K562 (cell line): Measurements from ENCODE around the gene CEACAM7. TPM values are rescaled to one million over a fixed set of nuclear protein-coding genes. Genes with fewer than 3 reads are reported as not detected.

ENCODE experiments used
- ATAC-seq: fragments of 200-7000 bp; cut with Tn5 transposase; 3 replicates; pipeline ENCODE4 v1.9.1; 2020; ENCODE audit warnings: moderate library complexity
- BruUV-seq: library from RNA; stranded (reverse); fragments of 400-500 nt; replicated peaks from 2 replicates; lab custom pipeline; 2021; lab: Mats Ljungman, UMichigan
- CTCF ChIA-PET: fragments of 300-600 bp; formaldehyde crosslinking; extraction: SDS; loops from one replicate; lab custom pipeline; 2021; ENCODE audit warnings: low intra/inter-chr PET ratio; lab: Yijun Ruan, JAX
- POLR2A ChIA-PET: fragments of 300-600, 350-650 bp; sonication (Branson Sonifier 250); formaldehyde crosslinking; extraction: SDS; loops from one replicate; lab custom pipeline; 2021; ENCODE audit warnings: antibody characterized with exemption, inconsistent platforms; lab: Yijun Ruan, JAX
- DNase-seq, 4 experiments: peaks; one replicate each; pipeline versions ENCODE4 v3.0.0 to v3.0.0-alpha.2; 2011 to 2018; ENCODE audit warnings: low spot score in 3 of 4, mixed read lengths in 3 of 4; ENCODE audit errors: extremely low read depth in 1 of 4
- FAIRE-seq: peaks from 2 replicates; lab custom pipeline; 2011; peaks lifted over from hg19 to GRCh38; lab: Jason Lieb, UNC
- H2AFZ ChIP-seq: 2 replicates; pipeline ENCODE4 v1.6.0; 2011; ENCODE audit warnings: low read depth, low read length, control low read depth, inconsistent platforms
- H3K27ac ChIP-seq: fragments of 200-600 bp; 3 replicates; pipeline ENCODE4 v1.8.0; 2011; ENCODE audit warnings: low read depth, mild to moderate bottlenecking, control low read depth, inconsistent platforms, low read length, moderate library complexity, mixed read lengths; ENCODE audit errors: extremely low read depth
- H3K27me3 ChIP-seq, 2 experiments: fragments of 300-600 bp in 1 of 2; 2 replicates in 1 of 2; 3 replicates in 1 of 2; pipeline versions ENCODE4 v1.6.0 to v1.8.0; 2011; ENCODE audit warnings: inconsistent platforms in 2 of 2, low read length in 2 of 2, mild to moderate bottlenecking in 1 of 2, mixed read lengths in 1 of 2, moderate library complexity in 1 of 2; ENCODE audit not compliant: control insufficient read depth in 2 of 2, insufficient read depth in 2 of 2
- H3K36me3 ChIP-seq: fragments of 300-600 bp; 3 replicates; pipeline ENCODE4 v1.8.0; 2011; ENCODE audit warnings: mild to moderate bottlenecking, low read length, inconsistent platforms; ENCODE audit not compliant: control insufficient read depth, insufficient read depth
- H3K4me1 ChIP-seq, 2 experiments: fragments of 200-600 bp in 1 of 2; replicated peaks in 1 of 2; 2 replicates in 1 of 2; 3 replicates in 1 of 2; pipeline versions ENCODE4 v1.5.1 to v1.8.0; 2011; ENCODE audit warnings: inconsistent platforms in 2 of 2, low read length in 2 of 2, mild to moderate bottlenecking in 1 of 2, mixed read lengths in 1 of 2, moderate library complexity in 1 of 2; ENCODE audit not compliant: control insufficient read depth in 2 of 2, insufficient read depth in 2 of 2
- H3K4me2 ChIP-seq: 2 replicates; pipeline ENCODE4 v1.6.1; 2011; ENCODE audit warnings: low read length, control low read depth, inconsistent platforms, mixed read lengths; ENCODE audit not compliant: insufficient read depth
- H3K4me3 ChIP-seq: fragments of 200-600 bp; sonication (generic), shearing (Covaris generic); 2 replicates; pipeline ENCODE4 v1.5.1; 2016; ENCODE audit warnings: control low read depth, inconsistent platforms
- H3K79me2 ChIP-seq: fragments of 200-600 bp; 3 replicates; pipeline ENCODE4 v1.8.0; 2011; ENCODE audit warnings: low read length, inconsistent platforms; ENCODE audit not compliant: control insufficient read depth, insufficient read depth
- H3K9ac ChIP-seq, 2 experiments: 2 replicates each; pipeline versions ENCODE4 v1.6.0 to v1.6.1; 2011; ENCODE audit warnings: low read depth in 2 of 2, low read length in 2 of 2, control low read depth in 1 of 2, inconsistent platforms in 1 of 2, mild to moderate bottlenecking in 1 of 2, mixed read lengths in 1 of 2; ENCODE audit not compliant: insufficient read depth in 1 of 2
- H3K9me1 ChIP-seq: one replicate; pipeline ENCODE4 v1.6.0; 2011; ENCODE audit warnings: inconsistent platforms, mild to moderate bottlenecking, low read length, moderate library complexity; ENCODE audit not compliant: control insufficient read depth, insufficient read depth
- H3K9me3 ChIP-seq: replicated peaks from 2 replicates; pipeline ENCODE4 v1.5.1; 2011; ENCODE audit warnings: low read depth, low read length, inconsistent platforms; ENCODE audit not compliant: control insufficient read depth, insufficient read depth
- H4K20me1 ChIP-seq: replicated peaks from 2 replicates; pipeline ENCODE4 v1.6.1; 2011; ENCODE audit warnings: low read length, inconsistent platforms, mixed read lengths; ENCODE audit not compliant: control insufficient read depth, insufficient read depth
- CTCF ChIP-seq, 3 experiments: IDR thresholded peaks in 2 of 3; conservative IDR thresholded peaks in 1 of 3; 2 replicates each; pipeline ENCODE4 v1.5.1; 2011 to 2012; ENCODE audit warnings: low read length in 3 of 3, mild to moderate bottlenecking in 3 of 3, control low read depth in 2 of 3, improper control_type of control experiment in 1 of 3, inconsistent platforms in 1 of 3, low read depth in 1 of 3, mixed read lengths in 1 of 3, moderate library complexity in 1 of 3; ENCODE audit not compliant: insufficient read depth in 2 of 3
- CTCFL ChIP-seq: IDR thresholded peaks from 2 replicates; pipeline ENCODE4 v1.6.1; 2011; ENCODE audit warnings: borderline replicate concordance, low read depth, mild to moderate bottlenecking, moderate library complexity, low read length; ENCODE audit not compliant: insufficient read depth, poor library complexity, severe bottlenecking
- MCM5 ChIP-seq: fragments of 450-650 bp; IDR thresholded peaks from 2 replicates; pipeline ENCODE4 v1.6.1; 2016; ENCODE audit warnings: low read depth
- RAD21 ChIP-seq, 2 experiments: fragments of 250-450 bp in 1 of 2; fragments of 450-650 bp in 1 of 2; sonication (Bioruptor Pico) in 1 of 2; formaldehyde crosslinking in 1 of 2; IDR thresholded peaks in 1 of 2; conservative IDR thresholded peaks in 1 of 2; 2 replicates each; pipeline versions ENCODE4 v1.4.0 to v1.8.0; 2020 to 2022; ENCODE audit warnings: mild to moderate bottlenecking in 2 of 2, moderate library complexity in 1 of 2
- RFX1 ChIP-seq: fragments of 450-650 bp; IDR thresholded peaks from 2 replicates; pipeline ENCODE4 v1.6.1; 2016; ENCODE audit warnings: mild to moderate bottlenecking, moderate library complexity
- SMC3 ChIP-seq: conservative IDR thresholded peaks from 2 replicates; pipeline ENCODE4 v1.6.1; 2011; ENCODE audit warnings: low read depth, low read length, improper control_type of control experiment; ENCODE audit not compliant: insufficient read depth
- WGBS: fragments of 100-300 bp; shearing (Covaris generic); methylation state at CpG from one replicate; pipeline ENCODE4 v1.1.6; 2016; ENCODE audit warnings: low coverage, mixed read lengths; ENCODE audit not compliant: insufficient coverage; ENCODE audit errors: missing lambda C conversion rate; 5-methylcytosine and 5-hydroxymethylcytosine counted together
- in situ Hi-C: fragments of 300-500 bp; cut with MboI; formaldehyde crosslinking; loops from 4 replicates; pipeline ENCODE4 v1.15.0; 2018; ENCODE audit warnings: inconsistent platforms, mixed read lengths
- intact Hi-C: fragments of 100-400 bp; cut with micrococcal nuclease; formaldehyde crosslinking; loops from 2 replicates; pipeline ENCODE4 v1.14.2; 2022
- polyA plus RNA-seq, 8 experiments: library from polyadenylated mRNA; depleted of rRNA in 4 of 8; stranded (reverse) in 5 of 8; unstranded in 3 of 8; fragments of >200 nt; fragmentation: Nextera tagmentation in 2 of 8; fragmentation: Illumina TruSeq in 1 of 8; extraction: Ambion mirVana in 2 of 8; extraction: Trizol in 1 of 8; gene quantifications; 2 replicates each; pipeline versions ENCODE4 v1.2.1 to v1.2.3, GENCODE V29; 2011 to 2014; ENCODE audit warnings: inconsistent platforms in 1 of 8, missing spikeins in 1 of 8
- total RNA-seq, 7 experiments: library from RNA; depleted of rRNA in 6 of 7; stranded (reverse); fragments of >200 nt in 6 of 7; fragmentation: Illumina TruSeq in 2 of 7; extraction: Trizol in 2 of 7; gene quantifications; 2 replicates each; pipeline versions ENCODE4 v1.2.1 to v1.2.3, GENCODE V29; 2011 to 2021; ENCODE audit warnings: low replicate concordance in 1 of 7

Gene CEACAM7
- total and polyA plus RNA-seq, 9 of the 15 experiments (the other 6 are each of a cell fraction or from before 2014, with no cell fraction given) = not detected

GRCh38 chr19:41701401-41702075 is 13.5 kb upstream of the CEACAM7 start:
- no peaks in the 10 kb centered on the region for H3K9me1 ChIP-seq
- 0% methylated on average over 9 of the region's 10 CpGs for WGBS
- H3K4me3 ChIP-seq = no peak overlapping the region
- POLR2A ChIA-PET = no interaction called here
- intact Hi-C loops = no loop called here
- in situ Hi-C loops = no loop called here
- H2AFZ ChIP-seq = no peak overlapping the region
- TF ChIP-seq SMC3 = 0 out of 2 replicates have a peak, but pooled peaks have one; percentile 11
- peak in 1 of 2 experiments; percentile 36; a peak in 2 of 4 replicates for TF ChIP-seq RAD21 (CRISPR knock-in tag; conservative IDR thresholded peaks at IDR 0.05 in 1 of 2, IDR thresholded peaks at IDR 0.05 in 1 of 2)
- peak; percentile 68 to 74 (median 70) for TF ChIP-seq CTCF (IDR thresholded peaks at IDR 0.05 in 2 of 3, conservative IDR thresholded peaks at IDR 0.05 in 1 of 3; ENCODE audit: insufficient read depth in 2 of 3, low read depth in 1 of 3, low read length in 3 of 3)
- peak; percentile 14 for TF ChIP-seq CTCFL
- TF ChIP-seq MCM5 = no peak
- no peak for TF ChIP-seq RFX1
- TF ChIP-seq, all 486 proteins: peak for 4
- peak in 3 of 4 experiments; percentile 16 to 41 (median 27) for DNase-seq
- peak; percentile 61 for ATAC-seq
- Histone ChIP-seq H3K9ac (no peak overlapping the region), H3K4me1 (peaks cover 0 to 6% of the 10 kb centered on the region in 2 experiments; a peak in 1 of 5 replicates), H3K79me2 (no peaks in the 10 kb centered on the region), H4K20me1 (peaks cover 11% of the 10 kb centered on the region), H3K27ac (no peak overlapping the region), H3K27me3 (no peaks in the 10 kb centered on the region; a peak in 1 of 5 replicates), H3K9me3 (no peaks in the 10 kb centered on the region), H3K4me2 (no peak overlapping the region), H3K36me3 (no peaks in the 10 kb centered on the region)
- FAIRE-seq = no peak
- CTCF ChIA-PET = interaction anchor here (0.6 to 0.7 kb wide), 2 partner anchors 40 to 59 kb away, joined by 3 read pairs; no protein-coding TSS in a partner anchor
- BruUV-seq = no TSS peak
